Heart left ventricle (tissue), 16 donors: ENCODE data around the gene LORICRIN. TPM values are rescaled to one million over a fixed set of nuclear protein-coding genes. Genes with fewer than 3 reads are reported as not detected.

Source experiments
- ATAC-seq, 4 donors: fragments of 200-7000 bp; cut with Tn5 transposase; one replicate each; pipeline ENCODE4 v1.9.1; 2020 to 2022; ENCODE audit warnings: moderate library complexity in 4 of 4, mild to moderate bottlenecking in 3 of 4, moderate number of reproducible peaks in 1 of 4
- DNase-seq, 5 donors: peaks; one replicate each; pipeline ENCODE4 v3.0.0-alpha.2; 2020
- H3K27ac ChIP-seq, 12 donors: fragments of 200-600 bp; sonication (generic) in 4 of 12; one replicate each; pipeline versions ENCODE4 v1.5.0 to v1.8.0; 2016 to 2022; ENCODE audit warnings: mild to moderate bottlenecking in 2 of 12
- H3K27me3 ChIP-seq, 9 donors: fragments of 200-600 bp; sonication (generic) in 2 of 9; one replicate each; pipeline versions ENCODE4 v1.5.1 to v1.8.0; 2016 to 2022; ENCODE audit warnings: mild to moderate bottlenecking in 3 of 9
- H3K36me3 ChIP-seq, 9 donors: fragments of 200-600 bp; sonication (generic) in 2 of 9; one replicate each; pipeline versions ENCODE4 v1.5.0 to v1.8.0; 2018 to 2022; ENCODE audit warnings: mild to moderate bottlenecking in 2 of 9
- H3K4me1 ChIP-seq, 12 donors: fragments of 200-600 bp; sonication (generic) in 4 of 12; one replicate each; pipeline versions ENCODE4 v1.5.0 to v1.8.0; 2016 to 2022; ENCODE audit warnings: mild to moderate bottlenecking in 3 of 12
- H3K4me3 ChIP-seq, 12 donors: fragments of 200-600 bp; sonication (generic) in 4 of 12; one replicate each; pipeline versions ENCODE4 v1.5.0 to v1.8.0; 2017 to 2022; ENCODE audit warnings: mild to moderate bottlenecking in 9 of 12, moderate library complexity in 4 of 12
- H3K9me3 ChIP-seq, 12 donors: fragments of 200-600 bp; sonication (generic) in 4 of 12; one replicate each; pipeline versions ENCODE4 v1.5.0 to v1.8.0; 2016 to 2022; ENCODE audit warnings: mild to moderate bottlenecking in 1 of 12
- CTCF ChIP-seq, 12 donors: fragments of 200-600 bp; sonication (generic) in 4 of 12; IDR thresholded peaks; one replicate each; pipeline versions ENCODE4 v1.5.0 to v1.8.0; 2018 to 2022; ENCODE audit warnings: antibody characterized with exemption in 12 of 12, mild to moderate bottlenecking in 5 of 12
- POLR2A ChIP-seq, 2 donors: fragments of 450-650 bp; IDR thresholded peaks; one replicate each; pipeline ENCODE4 v1.6.1; 2017; ENCODE audit warnings: antibody characterized with exemption in 2 of 2, mild to moderate bottlenecking in 2 of 2, moderate library complexity in 2 of 2
- WGBS, 4 donors: extraction: QIAGEN DNeasy Blood & Tissue Kit in 2 of 4; methylation state at CpG; one replicate each; pipeline versions ENCODE4 v1.1.5 to v1.1.7; 2013 to 2018; 5-methylcytosine and 5-hydroxymethylcytosine counted together
- intact Hi-C, 10 donors: fragments of 100-400 bp; cut with DNase I; formaldehyde crosslinking; loops; one replicate each; pipeline versions ENCODE4 v1.11.1 to v1.14.2; 2022
- polyA plus RNA-seq, 2 donors: library from polyadenylated mRNA; stranded (reverse); fragments of 200-250 nt; gene quantifications; one replicate each; pipeline ENCODE4 v1.2.3, GENCODE V29; 2013
- total RNA-seq, 9 donors: library from RNA; depleted of rRNA in 2 of 9; stranded (reverse); fragments of >200 nt in 2 of 9; fragmentation: NEBNext Ultra II Directional in 3 of 9; extraction: Animal tissue kit (Norgen Biotek cat#: 25700) in 3 of 9; gene quantifications; one replicate each; pipeline versions ENCODE4 v1.1.0 to v1.2.4, GENCODE V29; 2016 to 2023
- donor health status: ischemic (EF 13 %, LVEDD 7.1; RV severe dilation, severe dysfunction).
- donor health status: healthy with polysubstance abuse.
- donor health status: DM: no; HTN: yes; CAD: no.
- donor health status: DM: no; HTN: no; CAD: no.
- donor health status: ischemic (EF 25% LVEDD 6.9; RV normal size, moderate dysfunction).
- donor health status: ischemic (EF 25% LVEDD 5.7; RV mildly dilated, moderate dysfunction).
- donor health status: healthy.
- donor health status: DM: yes; HTN: yes; CAD: no.
- donor health status: ischemic (EF 35%, LVEDD 5.7; RV mildly dilated, moderate dysfunction).
- donor health status: nonischemic (EF 11% LVEDD 7.7; RV severe dilation, severe dysfunction).
- donor health status: DM: yes; HTN: yes; CAD: no.
- donor health status: PGD.
- donor health status: ischemic (EF 29% LVEDD 5.4; RV normal size, mild dysfunction).
- donor health status: nonischemic (EF 23%, LVEDD 6.1; RV moderate dilation, normal function).

Gene LORICRIN
- total and polyA plus RNA-seq, 11 donors: not detected

GRCh38 chr1:153251562-153251961 lies 7.9 kb upstream of the LORICRIN start:
- ATAC-seq (no peak), DNase-seq (no peak)
- intact Hi-C loops: no loop called here
- H3K36me3 ChIP-seq: no peaks in the 10 kb centered on the region
- TF ChIP-seq CTCF (IDR thresholded peaks at IDR 0.05) (no peak), POLR2A (IDR thresholded peaks at IDR 0.05) (no peak)
- peaks cover 0 to 36% (median 5%) of the 10 kb centered on the region in 9 donors for H3K27me3 ChIP-seq
- no peak overlapping the region for H3K4me3 ChIP-seq
- H3K4me1 ChIP-seq: no peaks in the 10 kb centered on the region
- H3K27ac ChIP-seq: no peak overlapping the region
- no peaks in the 10 kb centered on the region for H3K9me3 ChIP-seq
- 81 to 85% (median 83%) methylated on average over 3 of the region's 3 CpGs for WGBS, 4 donors

- DNase-seq (no peak), ATAC-seq (no peak)
- Histone ChIP-seq H3K4me3 (no peak overlapping the region), H3K27ac (no peak overlapping the region), H3K4me1 (no peaks in the 10 kb centered on the region), H3K9me3 (no peaks in the 10 kb centered on the region), H3K36me3 (no peaks in the 10 kb centered on the region), H3K27me3 (peaks cover 0 to 33% (median 5%) of the 10 kb centered on the region in 9 donors)
- intact Hi-C loops: no loop called here
- no peak for TF ChIP-seq POLR2A (IDR thresholded peaks at IDR 0.05)
- TF ChIP-seq CTCF (IDR thresholded peaks at IDR 0.05): no peak
- WGBS, 4 donors: 79 to 87% (median 81%) methylated on average over 4 of the region's 4 CpGs
Measured at GRCh38 chr1:153251988-153252387, 7.5 kb upstream of the LORICRIN start.

GRCh38 chr1:153253076-153253475 lies 6.4 kb upstream of the LORICRIN start:
- Histone ChIP-seq H3K9me3 (no peaks in the 10 kb centered on the region), H3K36me3 (no peaks in the 10 kb centered on the region), H3K4me3 (no peak overlapping the region), H3K27me3 (peaks cover 0 to 22% (median 5%) of the 10 kb centered on the region in 9 donors), H3K27ac (no peak overlapping the region), H3K4me1 (no peaks in the 10 kb centered on the region)
- TF ChIP-seq CTCF (IDR thresholded peaks at IDR 0.05) (no peak), POLR2A (IDR thresholded peaks at IDR 0.05) (no peak)
- intact Hi-C loops: no loop called here
- ATAC-seq (no peak), DNase-seq (no peak)
- WGBS, 4 donors: 45 to 91% (median 65%) methylated on average over 2 of the region's 2 CpGs

GRCh38 chr1:153253693-153254092 lies 5.8 kb upstream of the LORICRIN start:
- Histone ChIP-seq H3K27ac (no peak overlapping the region), H3K9me3 (no peaks in the 10 kb centered on the region), H3K4me1 (no peaks in the 10 kb centered on the region), H3K4me3 (no peak overlapping the region), H3K27me3 (peaks cover 0 to 18% (median 2%) of the 10 kb centered on the region in 9 donors), H3K36me3 (no peaks in the 10 kb centered on the region)
- no peak for TF ChIP-seq POLR2A (IDR thresholded peaks at IDR 0.05)
- no peak for TF ChIP-seq CTCF (IDR thresholded peaks at IDR 0.05)
- ATAC-seq (no peak), DNase-seq (no peak)
- 44 to 53% (median 48%) methylated on average over 1 of the region's 1 CpG for WGBS, 4 donors
- intact Hi-C loops: no loop called here
